Neural progenitor cell (in vitro differentiated cells): ENCODE results near the gene TSPOAP1. TPM values are rescaled to one million over a fixed set of nuclear protein-coding genes. Genes with fewer than 3 reads are reported as not detected.

Experiments used
- DNase-seq: peaks from one replicate; pipeline ENCODE4 v3.0.0-alpha.2; 2016; ENCODE audit warnings: low spot score
- H2AFZ ChIP-seq: fragments of 200-600 bp; sonication (generic); replicated peaks from 2 replicates; pipeline ENCODE4 v1.6.1; 2016; ENCODE audit warnings: antibody characterized with exemption
- H3F3A ChIP-seq: fragments of 200-600 bp; sonication (generic); 2 replicates; pipeline ENCODE4 v1.6.1; 2016; ENCODE audit warnings: antibody characterized with exemption, low read depth
- H3K27ac ChIP-seq: fragments of 200-600 bp; sonication (generic); 2 replicates; pipeline ENCODE4 v1.5.1; 2016; ENCODE audit warnings: mild to moderate bottlenecking
- H3K27me3 ChIP-seq: fragments of 200-600 bp; sonication (generic); 2 replicates; pipeline ENCODE4 v1.6.1; 2016; ENCODE audit warnings: mild to moderate bottlenecking, moderate library complexity
- H3K36me3 ChIP-seq: fragments of 200-600 bp; sonication (generic); 2 replicates; pipeline ENCODE4 v1.5.1; 2016
- H3K4me1 ChIP-seq: fragments of 200-600 bp; sonication (generic); 2 replicates; pipeline ENCODE4 v1.6.1; 2016; ENCODE audit warnings: mixed run types
- H3K4me2 ChIP-seq: fragments of 200-600 bp; sonication (generic); 2 replicates; pipeline ENCODE4 v1.6.1; 2016
- H3K4me3 ChIP-seq: fragments of 200-600 bp; sonication (generic); 2 replicates; pipeline ENCODE4 v1.5.1; 2016
- H3K79me2 ChIP-seq: fragments of 200-600 bp; sonication (generic); 2 replicates; pipeline ENCODE4 v1.6.1; 2016; ENCODE audit warnings: low read depth
- H3K9ac ChIP-seq: fragments of 200-600 bp; sonication (generic); 2 replicates; pipeline ENCODE4 v1.6.1; 2016
- H3K9me3 ChIP-seq: fragments of 200-600 bp; sonication (generic); 2 replicates; pipeline ENCODE4 v1.5.1; 2016; ENCODE audit warnings: low read depth
- H4K20me1 ChIP-seq: fragments of 200-600 bp; sonication (generic); 2 replicates; pipeline ENCODE4 v1.6.1; 2016; ENCODE audit warnings: low read depth
- H3K27ac Mint-ChIP-seq: 3 replicates; pipeline ENCODE4 v1.8.0; 2021; ENCODE audit warnings: mixed read lengths
- H3K27me3 Mint-ChIP-seq: 2 replicates; pipeline ENCODE4 v1.8.0; 2022; ENCODE audit warnings: low read depth, mild to moderate bottlenecking, inconsistent platforms, moderate library complexity, mixed read lengths; ENCODE audit not compliant: insufficient read depth
- H3K36me3 Mint-ChIP-seq: 3 replicates; pipeline ENCODE4 v1.8.0; 2021; ENCODE audit warnings: mixed read lengths
- H3K4me1 Mint-ChIP-seq: 3 replicates; pipeline ENCODE4 v1.8.0; 2021; ENCODE audit warnings: mixed read lengths
- H3K4me3 Mint-ChIP-seq: 3 replicates; pipeline ENCODE4 v1.8.0; 2021; ENCODE audit warnings: mild to moderate bottlenecking, moderate library complexity, mixed read lengths
- H3K9me3 Mint-ChIP-seq: 3 replicates; pipeline ENCODE4 v1.8.0; 2020; ENCODE audit warnings: mixed read lengths
- CTCF ChIP-seq: fragments of 200-600 bp; sonication (generic); IDR thresholded peaks from 2 replicates; pipeline ENCODE4 v1.5.1; 2017; ENCODE audit warnings: antibody characterized with exemption, mild to moderate bottlenecking
- EZH2 ChIP-seq: fragments of 200-600 bp; sonication (generic); IDR thresholded peaks from 2 replicates; pipeline ENCODE4 v1.6.1; 2017; ENCODE audit warnings: antibody characterized with exemption, mild to moderate bottlenecking, moderate library complexity
- EZH2phosphoT487 ChIP-seq: fragments of 200-600 bp; sonication (generic); IDR thresholded peaks from 2 replicates; pipeline ENCODE4 v1.6.1; 2017; ENCODE audit warnings: antibody characterized with exemption
- total RNA-seq: library from RNA; depleted of rRNA; stranded (reverse); fragments of >200 nt; gene quantifications from 2 replicates; pipeline ENCODE4 v1.2.3, GENCODE V29; 2015; ENCODE audit warnings: low replicate concordance

The TSPOAP1 gene
- total RNA-seq, 1 donor from 2014 or later = 13.8 TPM

- no peaks in the 10 kb centered on the region for H4K20me1 ChIP-seq
- H3K4me1 Mint-ChIP-seq = peaks cover 19% of the 10 kb centered on the region
- H3K27me3 Mint-ChIP-seq = peaks cover 3% of the 10 kb centered on the region
- no peak for TF ChIP-seq EZH2
- no peak for TF ChIP-seq EZH2phosphoT487
- TF ChIP-seq CTCF = no peak
- H3K9me3 Mint-ChIP-seq = no peaks in the 10 kb centered on the region
- no peaks in the 10 kb centered on the region for H3K79me2 ChIP-seq
- no peak overlapping the region for H3K27ac ChIP-seq
- H3K4me3 ChIP-seq = no peak overlapping the region
- no peaks in the 10 kb centered on the region for H3K9me3 ChIP-seq
- no peaks in the 10 kb centered on the region for H3K27me3 ChIP-seq
- no peak for DNase-seq
- H3K4me1 ChIP-seq = no peaks in the 10 kb centered on the region
- H3K36me3 Mint-ChIP-seq = peaks cover 2% of the 10 kb centered on the region
- no peak overlapping the region for H3K9ac ChIP-seq
- H3K27ac Mint-ChIP-seq = no peak overlapping the region
- H3K4me3 Mint-ChIP-seq = no peak overlapping the region
- no peak overlapping the region for H2AFZ ChIP-seq
- no peak overlapping the region for H3K4me2 ChIP-seq
- no peaks in the 10 kb centered on the region for H3K36me3 ChIP-seq
- no peaks in the 10 kb centered on the region for H3F3A ChIP-seq
Measured at GRCh38 chr17:58373923-58374322, 45.3 kb upstream of the TSPOAP1 start.

- H2AFZ ChIP-seq = peak overlapping the region; percentile 63
- Mint-ChIP-seq H3K36me3 (peaks cover 2% of the 10 kb centered on the region), H3K27ac (no peak overlapping the region), H3K4me3 (no peak overlapping the region), H3K27me3 (peaks cover 3% of the 10 kb centered on the region), H3K9me3 (no peaks in the 10 kb centered on the region), H3K4me1 (peaks cover 19% of the 10 kb centered on the region)
- H3K4me3 ChIP-seq = no peak overlapping the region
- H3F3A ChIP-seq = no peaks in the 10 kb centered on the region
- H3K4me1 ChIP-seq = no peaks in the 10 kb centered on the region
- H3K79me2 ChIP-seq = no peaks in the 10 kb centered on the region
- H3K9ac ChIP-seq = no peak overlapping the region
- DNase-seq = no peak
- H4K20me1 ChIP-seq = no peaks in the 10 kb centered on the region
- H3K9me3 ChIP-seq = no peaks in the 10 kb centered on the region
- H3K4me2 ChIP-seq = no peak overlapping the region
- H3K27ac ChIP-seq = no peak overlapping the region
- no peaks in the 10 kb centered on the region for H3K36me3 ChIP-seq
- TF ChIP-seq EZH2 (no peak), EZH2phosphoT487 (no peak), CTCF (no peak)
- H3K27me3 ChIP-seq = no peaks in the 10 kb centered on the region
Measured at GRCh38 chr17:58373003-58373402, 44.4 kb upstream of the TSPOAP1 start.

- H3K9ac ChIP-seq = no peak overlapping the region
- TF ChIP-seq EZH2 = no peak
- no peak for TF ChIP-seq EZH2phosphoT487
- no peak for TF ChIP-seq CTCF
- no peak overlapping the region for H3K27ac Mint-ChIP-seq
Measured at GRCh38 chr17:58371300-58371950, 42.8 kb upstream of the TSPOAP1 start.

More at GRCh38 chr17:58371300-58371950, 42.8 kb upstream of the TSPOAP1 start:
- H3K27ac ChIP-seq = no peak overlapping the region
- Mint-ChIP-seq H3K36me3 (peaks cover 2% of the 10 kb centered on the region), H3K27me3 (peaks cover 3% of the 10 kb centered on the region), H3K4me3 (no peak overlapping the region), H3K9me3 (no peaks in the 10 kb centered on the region), H3K4me1 (peaks cover 11% of the 10 kb centered on the region)
- H3K36me3 ChIP-seq = no peaks in the 10 kb centered on the region
- DNase-seq = no peak
- H3K79me2 ChIP-seq = no peaks in the 10 kb centered on the region
- no peaks in the 10 kb centered on the region for H3K9me3 ChIP-seq
- no peaks in the 10 kb centered on the region for H3K27me3 ChIP-seq
- H3K4me3 ChIP-seq = no peak overlapping the region
- no peak overlapping the region for H3K4me2 ChIP-seq
- H2AFZ ChIP-seq = no peak overlapping the region
- no peaks in the 10 kb centered on the region for H3F3A ChIP-seq
- no peaks in the 10 kb centered on the region for H3K4me1 ChIP-seq
- no peaks in the 10 kb centered on the region for H4K20me1 ChIP-seq
